Glutamatergic neuron (in vitro differentiated cells): Measurements from ENCODE around the gene GRIK5. TPM values are rescaled to one million over a fixed set of nuclear protein-coding genes. Genes with fewer than 3 reads are reported as not detected.
A peak's percentile ranks its signal among the peaks of the same experiment; 100 is the strongest.

Experiments used
- DNase-seq: peaks from one replicate; pipeline ENCODE4 v3.0.0; 2022
- H3K27ac Mint-ChIP-seq: one replicate; pipeline ENCODE4 v1.8.0; 2020; ENCODE audit warnings: mild to moderate bottlenecking, mixed read lengths, inconsistent platforms; ENCODE audit not compliant: unreplicated experiment
- H3K27me3 Mint-ChIP-seq: one replicate; pipeline ENCODE4 v1.8.0; 2020; ENCODE audit warnings: mild to moderate bottlenecking, moderate library complexity, mixed read lengths, inconsistent platforms; ENCODE audit not compliant: unreplicated experiment
- H3K36me3 Mint-ChIP-seq: one replicate; pipeline ENCODE4 v1.8.0; 2020; ENCODE audit warnings: mild to moderate bottlenecking, mixed read lengths, inconsistent platforms; ENCODE audit not compliant: unreplicated experiment
- H3K4me1 Mint-ChIP-seq: one replicate; pipeline ENCODE4 v1.8.0; 2020; ENCODE audit warnings: mild to moderate bottlenecking, low read depth, mixed read lengths, inconsistent platforms; ENCODE audit not compliant: unreplicated experiment
- H3K4me3 Mint-ChIP-seq: one replicate; pipeline ENCODE4 v1.8.0; 2020; ENCODE audit warnings: mild to moderate bottlenecking, mixed read lengths, inconsistent platforms; ENCODE audit not compliant: unreplicated experiment
- H3K9me3 Mint-ChIP-seq: one replicate; pipeline ENCODE4 v1.8.0; 2020; ENCODE audit warnings: mild to moderate bottlenecking, moderate library complexity, mixed read lengths, inconsistent platforms; ENCODE audit not compliant: unreplicated experiment
- CTCF ChIP-seq: fragments of 200-600 bp; sonication (generic); IDR thresholded peaks from one replicate; pipeline ENCODE4 v1.5.0; 2021; ENCODE audit not compliant: partially characterized antibody, unreplicated experiment
- total RNA-seq: library from RNA; stranded (reverse); fragmentation: NEBNext Ultra II Directional; extraction: Animal tissue kit (Norgen Biotek cat#: 25700); gene quantifications from one replicate; pipeline ENCODE4 v1.2.1, GENCODE V29; 2021; ENCODE audit not compliant: unreplicated experiment

Gene GRIK5
- total RNA-seq, 1 donor from 2014 or later: 79.1 TPM

GRCh38 chr19:41958367-41959055, 111.5 kb downstream of the GRIK5 start:
- no peaks in the 10 kb centered on the region for H3K36me3 Mint-ChIP-seq
- H3K4me3 Mint-ChIP-seq: peak overlapping the region; percentile 86
- peak; percentile 94 for DNase-seq
- peaks cover 24% of the 10 kb centered on the region for H3K27me3 Mint-ChIP-seq
- H3K4me1 Mint-ChIP-seq: peaks cover 22% of the 10 kb centered on the region
- TF ChIP-seq CTCF: no peak
- H3K9me3 Mint-ChIP-seq: peaks cover 8% of the 10 kb centered on the region
- peak overlapping the region; percentile 91 for H3K27ac Mint-ChIP-seq

GRCh38 chr19:41957838-41958366, 112.1 kb downstream of the GRIK5 start:
- peak overlapping the region; percentile 86 for H3K4me3 Mint-ChIP-seq
- peak overlapping the region; percentile 60 for H3K27ac Mint-ChIP-seq
- peak; percentile 70 for DNase-seq
- H3K9me3 Mint-ChIP-seq: peaks cover 8% of the 10 kb centered on the region
- peaks cover 21% of the 10 kb centered on the region for H3K27me3 Mint-ChIP-seq
- TF ChIP-seq CTCF: peak; percentile 88
- H3K4me1 Mint-ChIP-seq: peaks cover 19% of the 10 kb centered on the region
- H3K36me3 Mint-ChIP-seq: no peaks in the 10 kb centered on the region

GRCh38 chr19:41957161-41957837, 112.7 kb downstream of the GRIK5 start:
- Mint-ChIP-seq H3K36me3 (no peaks in the 10 kb centered on the region), H3K27ac (no peak overlapping the region), H3K4me1 (peaks cover 18% of the 10 kb centered on the region), H3K4me3 (peak overlapping the region; percentile 86), H3K9me3 (peaks cover 8% of the 10 kb centered on the region), H3K27me3 (peaks cover 19% of the 10 kb centered on the region)
- DNase-seq: no peak
- TF ChIP-seq CTCF: no peak

- Mint-ChIP-seq H3K4me3 (no peak overlapping the region), H3K27me3 (peaks cover 17% of the 10 kb centered on the region), H3K4me1 (peaks cover 17% of the 10 kb centered on the region), H3K36me3 (no peaks in the 10 kb centered on the region), H3K27ac (peak overlapping the region; percentile 39), H3K9me3 (peaks cover 10% of the 10 kb centered on the region)
- no peak for DNase-seq
- TF ChIP-seq CTCF: no peak
These were observed 113.4 kb downstream of the GRIK5 start for GRCh38 chr19:41956621-41957020.

- H3K4me3 Mint-ChIP-seq: no peak overlapping the region
- DNase-seq: no peak
- H3K27ac Mint-ChIP-seq: no peak overlapping the region
- H3K36me3 Mint-ChIP-seq: no peaks in the 10 kb centered on the region
- no peak for TF ChIP-seq CTCF
- H3K9me3 Mint-ChIP-seq: peaks cover 10% of the 10 kb centered on the region
- peaks cover 15% of the 10 kb centered on the region for H3K4me1 Mint-ChIP-seq
- H3K27me3 Mint-ChIP-seq: peaks cover 14% of the 10 kb centered on the region
These were observed 114.5 kb downstream of the GRIK5 start for GRCh38 chr19:41955521-41955920.
